Mammary epithelial cell (primary cell): ENCODE results near the gene RIT2.

Experiments used
- EZH2 ChIP-seq: IDR thresholded peaks from 2 replicates; pipeline ENCODE4 v1.6.1; 2012; ENCODE audit warnings: low read length, inconsistent platforms, borderline replicate concordance
- TF ChIP-seq, protein P1 (sequence below), 2 donors: IDR thresholded peaks in 1 of 2; conservative IDR thresholded peaks in 1 of 2; 2 replicates each; pipeline ENCODE4 v1.5.1; 2011 to 2012; ENCODE audit warnings: inconsistent platforms in 2 of 2, low read length in 2 of 2, mild to moderate bottlenecking in 2 of 2, control low read depth in 1 of 2, low read depth in 1 of 2; ENCODE audit not compliant: insufficient read depth in 1 of 2; ENCODE audit errors: extremely low read depth in 1 of 2

GRCh38 chr18:42814184-42814583, 301.3 kb downstream of the RIT2 start:
- TF ChIP-seq, protein P1, sequence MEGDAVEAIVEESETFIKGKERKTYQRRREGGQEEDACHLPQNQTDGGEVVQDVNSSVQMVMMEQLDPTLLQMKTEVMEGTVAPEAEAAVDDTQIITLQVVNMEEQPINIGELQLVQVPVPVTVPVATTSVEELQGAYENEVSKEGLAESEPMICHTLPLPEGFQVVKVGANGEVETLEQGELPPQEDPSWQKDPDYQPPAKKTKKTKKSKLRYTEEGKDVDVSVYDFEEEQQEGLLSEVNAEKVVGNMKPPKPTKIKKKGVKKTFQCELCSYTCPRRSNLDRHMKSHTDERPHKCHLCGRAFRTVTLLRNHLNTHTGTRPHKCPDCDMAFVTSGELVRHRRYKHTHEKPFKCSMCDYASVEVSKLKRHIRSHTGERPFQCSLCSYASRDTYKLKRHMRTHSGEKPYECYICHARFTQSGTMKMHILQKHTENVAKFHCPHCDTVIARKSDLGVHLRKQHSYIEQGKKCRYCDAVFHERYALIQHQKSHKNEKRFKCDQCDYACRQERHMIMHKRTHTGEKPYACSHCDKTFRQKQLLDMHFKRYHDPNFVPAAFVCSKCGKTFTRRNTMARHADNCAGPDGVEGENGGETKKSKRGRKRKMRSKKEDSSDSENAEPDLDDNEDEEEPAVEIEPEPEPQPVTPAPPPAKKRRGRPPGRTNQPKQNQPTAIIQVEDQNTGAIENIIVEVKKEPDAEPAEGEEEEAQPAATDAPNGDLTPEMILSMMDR (conservative IDR thresholded peaks at IDR 0.05 in 1 of 2, IDR thresholded peaks at IDR 0.05 in 1 of 2; ENCODE audit: extremely low read depth in 1 of 2, insufficient read depth in 1 of 2, low read depth in 1 of 2, low read length in 2 of 2): no peak
- no peak for TF ChIP-seq EZH2
